ENCODE results near the gene GNPAT.
"Not testable (repeated sequence)": the region's sequence is repeated elsewhere in the genome, so short reads cannot be mapped to it uniquely, and the experiment has no call there.

Gene GNPAT

DNA sequence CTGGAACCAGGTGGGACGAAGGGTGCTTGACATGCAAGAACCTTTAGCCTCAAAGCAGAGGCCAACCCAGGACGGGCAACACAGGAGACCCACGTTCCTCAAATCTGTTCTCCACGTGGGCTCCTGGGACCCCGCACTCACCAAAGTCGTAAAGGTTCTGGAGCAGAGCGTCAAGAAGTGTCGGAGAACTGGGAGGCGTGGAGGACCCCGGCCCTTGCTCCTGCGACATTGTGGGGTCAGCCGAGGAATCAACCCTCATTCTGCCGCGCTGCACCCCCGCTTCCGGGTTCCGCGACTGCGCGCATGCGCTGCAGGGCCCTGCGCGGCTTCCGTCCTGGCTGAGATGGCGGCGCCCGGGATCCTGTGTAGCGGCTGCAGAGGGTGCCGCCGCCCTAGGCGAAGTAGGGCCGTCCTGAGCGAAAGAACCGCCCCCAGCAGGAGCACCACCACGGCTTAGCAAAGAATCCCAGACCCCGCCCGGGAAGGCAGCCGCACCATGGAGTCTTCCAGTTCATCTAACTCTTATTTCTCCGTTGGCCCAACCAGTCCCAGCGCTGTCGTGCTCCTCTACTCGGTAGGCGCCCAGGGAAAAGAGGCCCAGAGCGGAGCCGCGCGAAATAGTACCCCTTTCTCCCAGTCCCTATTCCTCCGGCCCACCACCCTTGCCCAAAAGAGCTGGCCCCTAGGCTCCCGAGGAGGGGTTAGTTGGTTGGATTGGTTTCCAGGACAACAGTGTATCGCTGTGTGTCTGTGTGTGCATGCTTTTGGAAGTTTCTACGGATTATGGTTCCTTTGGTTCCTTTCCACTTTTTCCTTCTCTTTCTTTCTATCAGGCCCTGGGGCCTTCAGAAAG lies at the start of gene GNPAT:
Gene GNPAT, plus strand, starts transcription at position 330 of the 853 bp plus-strand sequence. Its CDS starts 167 bp downstream, at position 497.
- DNase-seq (ENCODE audit: low read depth in 4 of 4, low spot score in 1 of 4): peak; percentile 81 to 87 (median 84)

DNA sequence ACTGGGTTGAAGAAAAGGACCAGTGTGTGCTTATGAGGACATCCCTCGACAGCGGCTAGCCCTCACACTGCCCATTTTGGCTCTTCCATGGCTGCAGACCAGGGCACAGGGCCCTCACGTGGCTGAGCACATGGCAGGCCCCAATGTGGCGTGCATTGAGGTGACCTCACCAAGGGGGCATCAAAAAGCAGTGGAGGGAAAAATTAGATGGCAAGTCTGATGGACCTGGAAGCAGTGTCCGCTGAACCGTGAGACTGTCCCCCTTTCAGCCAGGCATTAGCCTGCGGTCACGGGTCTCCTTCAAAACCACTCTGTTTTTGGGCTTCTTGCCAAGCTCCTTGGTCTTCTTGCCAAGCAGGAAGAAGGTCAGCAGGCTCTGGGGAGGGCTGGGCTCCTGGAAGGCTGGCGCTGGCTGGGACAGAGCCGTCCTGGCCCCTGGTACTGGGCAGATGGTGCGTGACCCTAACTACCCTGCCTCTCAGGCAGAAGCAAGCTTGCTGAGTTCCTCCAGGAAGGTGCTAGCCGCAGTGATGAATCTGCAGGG lies 48.3 kb upstream of the GNPAT start:
- no peak for DNase-seq (ENCODE audit: low read depth in 4 of 4, low spot score in 1 of 4)

DNA sequence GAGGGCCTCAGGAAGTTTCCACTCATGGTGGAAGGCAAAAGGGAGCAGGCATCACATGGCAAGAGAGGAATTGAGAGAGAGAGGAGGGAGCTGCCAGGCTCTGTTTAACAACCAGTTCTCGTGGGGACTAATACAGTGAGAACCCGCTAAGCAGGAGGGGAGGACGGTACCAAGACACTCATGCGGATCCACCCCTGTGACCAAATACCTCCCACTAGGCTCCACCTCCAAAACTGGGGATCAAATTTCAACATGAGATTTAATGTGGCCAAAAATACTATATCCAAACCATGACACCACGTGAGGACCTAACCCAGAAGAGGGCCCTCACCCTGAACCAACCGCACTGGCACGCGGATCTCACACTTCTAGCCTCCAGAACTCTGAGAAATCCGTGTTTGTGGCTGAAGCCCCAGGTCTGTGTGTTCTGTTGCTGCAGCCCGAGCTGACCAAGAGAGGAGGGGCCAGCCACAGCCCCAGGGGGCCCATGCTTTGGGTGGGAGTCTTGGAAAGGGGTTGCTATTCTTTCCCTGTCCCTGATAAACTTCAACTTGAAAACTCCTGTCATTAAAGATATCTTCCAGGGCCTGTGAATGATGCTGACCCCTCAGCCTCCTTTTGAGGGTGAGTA lies 47.2 kb upstream of the GNPAT start:
- no peak for DNase-seq (ENCODE audit: low read depth in 4 of 4, low spot score in 1 of 4)

DNA sequence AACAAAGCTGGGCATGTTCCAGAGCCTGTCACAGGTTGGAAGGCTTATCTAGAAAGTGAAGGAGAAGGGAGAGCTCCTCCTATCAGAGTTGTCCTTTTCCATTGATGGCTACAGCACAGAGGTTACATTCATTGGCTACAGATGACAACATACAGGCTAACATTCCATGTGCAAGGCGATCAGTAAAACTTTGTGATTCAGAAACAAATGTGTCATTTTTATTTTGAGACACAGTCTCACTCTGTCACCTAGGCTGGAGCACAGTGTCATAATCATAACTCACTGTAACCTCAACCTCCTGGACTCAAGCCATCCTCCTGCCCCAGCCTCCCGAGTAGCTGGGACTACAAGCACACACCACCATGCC lies 46.6 kb upstream of the GNPAT start:
- no peak for DNase-seq (ENCODE audit: low read depth in 4 of 4, low spot score in 1 of 4)

DNA sequence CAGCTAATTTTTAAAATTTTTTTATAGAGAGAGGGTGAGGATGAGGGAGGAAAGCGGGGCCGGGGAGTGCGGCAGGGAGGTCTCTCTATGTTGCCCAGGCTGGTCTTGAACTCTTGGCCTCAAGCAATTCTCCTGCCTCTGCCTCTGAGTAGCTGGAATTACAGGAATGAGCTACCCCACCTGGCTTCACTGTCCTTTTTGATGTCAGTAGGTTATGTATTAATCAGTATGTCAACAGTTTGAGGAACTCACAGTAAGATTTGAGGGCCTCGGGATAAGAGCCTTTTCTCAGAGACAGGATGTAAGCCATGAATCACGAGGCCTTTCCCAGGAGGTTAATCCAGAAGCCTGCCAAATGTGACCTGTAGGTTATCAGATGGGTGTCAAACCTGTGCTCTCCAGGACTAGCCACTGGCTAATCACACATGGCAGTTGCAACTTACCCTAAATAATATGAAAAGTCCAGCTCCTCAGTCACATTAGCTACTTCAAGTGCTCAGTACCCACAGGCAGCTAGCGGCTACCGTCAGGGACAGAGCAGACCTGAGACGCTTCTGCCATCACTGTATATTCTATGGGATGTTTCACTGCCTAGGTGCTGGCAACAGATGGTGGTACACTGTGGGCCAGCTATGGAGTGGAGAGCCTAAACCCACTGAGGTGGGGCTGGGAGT lies 46.0 kb upstream of the GNPAT start:
- no peak for DNase-seq (ENCODE audit: low read depth in 4 of 4, low spot score in 1 of 4)

DNA sequence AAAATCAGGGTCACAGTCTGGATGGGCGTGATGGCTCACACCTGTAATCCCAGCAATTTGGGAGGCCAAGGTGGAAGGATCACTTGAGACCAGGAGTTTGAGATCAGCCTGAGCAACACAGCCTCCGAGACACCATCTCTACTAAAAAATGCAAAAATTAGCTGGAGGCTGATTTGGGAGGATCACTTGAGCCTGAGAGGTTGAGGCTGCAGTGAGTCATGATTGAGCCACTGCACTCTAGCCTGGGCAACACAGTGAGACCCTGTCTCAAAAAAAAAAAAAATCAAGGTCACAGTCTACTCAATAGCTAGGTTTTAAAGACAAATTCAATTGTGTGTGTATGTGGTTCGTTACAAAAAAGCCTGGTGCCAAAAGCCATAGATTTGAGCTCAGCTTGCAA lies 44.7 kb upstream of the GNPAT start:
- no peak for DNase-seq (ENCODE audit: low read depth in 4 of 4, low spot score in 1 of 4)

DNA sequence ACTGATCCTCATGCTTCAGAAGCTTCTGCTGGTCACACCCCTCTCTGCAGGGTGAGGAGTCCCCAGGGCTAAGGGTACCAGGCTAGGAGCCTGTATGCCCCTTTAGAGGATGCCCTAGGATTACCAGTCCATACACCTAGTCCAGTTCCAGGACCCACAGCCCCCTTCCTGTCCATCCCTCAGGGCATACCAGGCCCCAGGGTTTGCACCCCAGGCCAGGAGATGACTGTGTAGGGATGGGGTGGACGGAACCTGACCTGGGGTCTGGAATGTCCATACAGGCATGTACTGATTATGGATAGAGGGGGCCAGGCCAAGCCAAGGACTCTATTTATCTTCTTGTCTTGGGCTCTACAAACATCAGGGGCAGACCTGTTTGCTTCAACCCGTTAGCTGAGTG lies 44.3 kb upstream of the GNPAT start:
- DNase-seq (ENCODE audit: low read depth in 4 of 4, low spot score in 1 of 4): no peak

DNA sequence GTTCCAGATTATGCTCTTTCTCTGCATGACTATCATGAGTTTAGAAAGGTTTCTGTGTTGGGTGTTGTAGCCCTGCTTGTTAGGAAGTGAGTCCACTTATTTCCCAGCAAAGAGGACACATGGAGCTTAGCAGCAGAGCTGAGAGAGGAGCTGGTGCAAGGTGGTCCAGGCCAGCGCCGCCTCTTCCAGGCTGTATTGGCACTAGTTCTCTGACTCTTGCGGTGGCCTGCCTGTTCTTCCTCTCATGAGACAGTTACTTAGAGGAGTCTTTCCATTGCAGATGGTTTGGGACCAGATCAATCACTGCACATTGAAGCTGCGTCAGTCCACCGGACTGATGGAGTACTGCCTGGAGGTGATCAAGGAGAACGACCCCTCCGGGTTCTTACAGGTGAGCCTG lies 41.1 kb upstream of the GNPAT start:
- DNase-seq (ENCODE audit: low read depth in 4 of 4, low spot score in 1 of 4): no peak

DNA sequence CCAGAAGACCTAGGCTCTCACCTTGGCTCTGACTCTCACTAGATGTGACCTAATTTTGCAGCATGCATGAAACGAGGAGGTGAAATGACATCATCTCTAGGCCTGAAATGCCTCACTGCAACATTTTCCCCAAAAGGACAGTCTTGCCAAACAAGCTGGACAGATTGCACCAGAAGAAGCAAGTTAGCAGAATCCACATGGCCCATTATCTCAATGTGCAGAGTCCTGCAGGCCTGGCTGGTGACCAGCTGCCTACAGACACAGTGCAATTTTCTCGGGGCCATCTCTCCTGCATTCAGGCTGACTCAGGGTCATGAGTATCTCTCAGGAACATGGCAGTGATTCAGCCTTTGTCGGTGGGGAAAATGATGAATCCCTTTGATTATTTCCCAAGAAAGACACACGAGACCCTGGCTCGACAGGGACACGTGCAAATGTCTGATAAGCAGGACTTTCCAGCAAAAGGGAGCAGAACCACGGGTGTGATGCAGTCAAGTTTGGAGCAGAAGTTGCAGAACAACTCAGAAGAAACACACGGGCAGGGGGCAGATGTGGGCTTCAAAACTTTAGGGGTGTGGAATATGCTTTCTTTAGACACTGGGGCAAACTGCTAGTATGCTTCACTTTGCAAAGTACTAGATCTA lies 40.5 kb upstream of the GNPAT start:
- no peak for DNase-seq (ENCODE audit: low read depth in 4 of 4, low spot score in 1 of 4)

DNA sequence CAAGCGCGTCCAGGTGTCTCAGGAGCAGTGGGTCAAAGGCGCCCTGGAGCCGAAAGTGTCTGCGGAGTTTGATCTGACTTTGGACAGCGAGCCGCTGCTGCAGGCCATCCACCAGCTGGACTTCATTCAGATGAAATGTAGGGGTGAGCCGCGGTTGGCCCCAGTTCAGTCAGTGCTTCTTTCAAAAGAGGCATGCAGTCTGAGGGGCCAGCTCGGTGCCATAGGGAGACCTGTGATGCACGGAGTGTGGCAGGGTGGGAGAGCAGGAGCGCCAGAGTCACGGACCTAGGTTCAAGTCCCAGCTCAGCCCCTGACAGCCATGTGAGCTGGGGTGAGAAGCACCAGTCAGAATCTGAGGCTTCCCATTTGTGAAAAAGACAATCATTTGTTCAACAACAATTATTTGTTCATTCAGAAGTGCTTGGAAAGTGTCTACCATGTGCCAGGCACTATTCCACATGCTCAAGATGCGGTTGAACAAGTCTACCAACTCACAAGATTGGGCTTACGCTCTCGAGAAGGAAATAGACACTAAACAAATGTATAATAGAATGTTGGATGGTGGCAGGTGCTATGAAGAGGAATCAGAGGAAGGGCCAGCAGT lies 39.5 kb upstream of the GNPAT start:
- DNase-seq (ENCODE audit: low read depth in 4 of 4, low spot score in 1 of 4): no peak

DNA sequence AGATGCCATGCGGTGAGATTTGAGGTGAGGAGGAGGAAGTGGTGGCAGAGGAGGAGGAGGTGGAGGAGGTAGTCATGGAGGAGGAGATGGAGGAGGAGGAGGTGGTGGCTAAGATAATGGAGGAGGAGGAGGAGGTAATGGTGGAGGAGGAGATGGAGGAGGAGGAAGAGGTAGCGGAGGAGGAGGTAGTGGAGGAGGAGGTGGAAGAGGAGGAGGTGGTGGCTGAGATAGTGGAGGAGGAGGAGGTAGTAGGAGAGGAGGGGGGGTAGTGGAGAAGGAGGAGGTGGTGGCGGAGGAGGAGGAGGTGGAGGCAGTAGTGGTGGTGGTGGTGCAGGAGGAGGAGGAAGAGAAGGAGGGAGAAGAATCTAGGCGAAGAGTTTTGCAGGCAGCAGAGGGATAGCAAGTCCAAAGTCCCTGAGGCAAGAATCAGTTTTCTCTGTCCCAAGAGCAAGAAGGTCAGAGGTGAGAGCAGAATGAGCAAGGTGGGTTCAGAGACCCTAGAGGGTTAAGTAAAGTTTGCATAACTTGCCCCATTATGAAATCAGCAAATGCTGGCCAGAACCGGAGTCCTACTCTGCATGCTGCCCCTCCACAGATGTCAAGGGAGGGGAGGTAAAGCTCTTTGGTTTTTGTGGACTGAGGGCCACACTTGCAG lies 38.9 kb upstream of the GNPAT start:
- DNase-seq (ENCODE audit: low read depth in 4 of 4, low spot score in 1 of 4): no peak

DNA sequence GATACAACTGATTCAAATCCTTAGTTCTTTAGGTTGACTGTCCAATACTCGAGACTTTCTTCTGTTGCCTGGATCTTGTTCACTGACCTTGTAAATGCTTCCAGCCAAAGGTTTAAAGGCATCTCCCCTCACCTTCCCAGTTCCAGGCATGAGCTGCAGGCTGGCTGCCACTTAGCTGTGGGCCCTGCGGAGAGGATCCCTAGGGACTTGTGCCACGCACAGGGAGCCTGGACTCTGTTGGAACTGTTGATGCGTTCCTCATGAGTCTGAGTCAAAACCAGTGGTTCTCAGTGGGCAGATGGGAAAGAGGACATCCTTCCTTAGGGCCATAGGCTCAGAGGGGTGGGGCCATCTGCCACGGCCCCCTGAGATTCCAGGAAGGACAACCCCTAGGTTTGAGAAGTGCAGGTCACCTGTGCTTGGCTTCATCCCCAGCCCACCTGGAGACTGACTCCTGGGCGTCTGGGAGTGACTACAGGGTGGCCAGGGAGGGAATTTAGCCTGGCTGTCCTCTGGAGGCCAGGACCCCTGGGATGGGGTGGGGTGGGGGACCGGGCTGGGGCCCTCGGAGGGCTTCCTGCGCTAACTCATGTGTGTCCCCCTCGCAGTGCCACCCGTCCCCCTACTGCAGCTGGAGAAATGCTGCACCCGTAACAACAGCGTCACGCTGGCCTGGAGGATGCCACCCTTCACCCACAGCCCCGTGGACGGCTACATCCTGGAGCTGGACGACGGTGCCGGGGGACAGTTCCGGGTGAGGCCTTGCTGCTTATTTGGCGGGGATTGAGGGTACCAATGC lies 37.6 kb upstream of the GNPAT start:
- DNase-seq (ENCODE audit: low read depth in 4 of 4, low spot score in 1 of 4): no peak

DNA sequence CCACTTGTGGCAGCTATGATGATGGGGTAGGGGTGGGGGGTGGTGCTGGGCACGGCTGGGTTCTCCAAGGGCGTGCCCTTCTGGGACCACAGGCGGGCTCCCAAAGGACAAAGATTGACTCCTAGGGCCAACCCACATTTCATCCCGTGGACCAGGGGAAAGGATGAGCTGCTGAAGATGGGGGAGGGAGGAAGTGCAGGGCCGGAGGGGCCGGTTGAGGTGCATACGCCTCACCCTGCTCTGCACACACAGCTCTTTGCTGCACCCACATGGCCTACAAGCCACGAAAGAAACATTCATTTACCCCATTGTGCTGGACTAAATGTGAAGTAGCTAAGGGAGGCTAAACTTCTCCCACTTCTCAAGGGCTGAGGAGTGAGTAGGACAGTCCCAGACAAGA lies 34.2 kb upstream of the GNPAT start:
- no peak for DNase-seq (ENCODE audit: low read depth in 4 of 4, low spot score in 1 of 4)

DNA sequence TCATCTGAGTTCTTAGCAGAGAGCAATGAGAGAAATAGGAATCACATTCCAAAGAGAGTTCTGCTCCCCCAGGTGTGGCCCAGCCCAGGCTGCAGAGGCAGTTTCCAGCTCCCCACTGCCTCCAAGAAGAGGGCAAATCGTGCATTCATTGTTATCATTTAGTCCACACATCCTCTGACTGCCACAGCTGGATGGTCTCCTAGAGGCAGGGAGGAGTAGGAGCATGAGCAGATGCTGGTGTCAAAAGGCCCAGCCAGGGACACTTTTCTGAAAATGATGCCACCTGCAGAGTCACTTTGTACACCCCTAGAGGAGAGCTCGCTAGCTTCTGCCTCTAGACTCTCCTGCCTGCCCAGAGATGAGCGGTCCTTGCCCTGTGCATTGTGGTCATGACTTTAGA lies 33.6 kb upstream of the GNPAT start:
- DNase-seq (ENCODE audit: low read depth in 4 of 4, low spot score in 1 of 4): no peak

DNA sequence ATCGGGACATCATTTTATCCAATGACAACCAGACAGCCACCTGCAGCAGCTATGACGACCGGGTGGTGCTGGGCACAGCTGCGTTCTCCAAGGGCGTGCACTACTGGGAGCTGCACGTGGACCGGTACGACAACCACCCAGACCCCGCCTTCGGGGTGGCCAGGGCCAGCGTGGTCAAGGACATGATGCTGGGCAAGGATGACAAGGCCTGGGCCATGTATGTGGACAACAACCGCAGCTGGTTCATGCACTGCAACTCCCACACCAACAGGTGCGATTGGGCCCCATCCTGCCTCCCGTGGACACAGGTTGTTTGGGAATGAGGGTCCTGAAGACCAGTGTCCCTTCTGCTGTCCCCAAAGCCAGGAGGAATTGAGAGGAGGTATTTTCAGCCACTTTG lies 32.0 kb upstream of the GNPAT start:
- no peak for DNase-seq (ENCODE audit: low read depth in 4 of 4, low spot score in 1 of 4)

DNA sequence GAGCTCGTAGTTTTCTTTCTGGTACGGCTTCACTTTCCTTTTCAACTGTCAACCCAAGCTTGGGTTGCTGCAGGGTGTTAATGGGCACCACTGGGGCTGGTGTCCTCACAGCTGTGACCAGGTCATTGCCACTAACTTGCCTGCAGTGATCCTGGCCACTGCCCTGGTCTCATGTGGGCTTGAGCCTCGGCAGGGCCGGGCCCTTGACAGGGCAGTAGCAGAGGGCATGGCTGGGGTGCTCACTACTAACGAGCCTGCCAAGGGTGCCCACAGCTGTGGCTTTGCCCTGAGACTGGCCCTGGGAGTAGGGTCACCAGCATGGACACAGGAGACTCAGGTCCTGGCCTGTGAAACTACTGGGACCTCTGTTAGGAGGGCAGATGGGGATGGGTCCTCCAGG lies 31.5 kb upstream of the GNPAT start:
- DNase-seq (ENCODE audit: low read depth in 4 of 4, low spot score in 1 of 4): no peak

DNA sequence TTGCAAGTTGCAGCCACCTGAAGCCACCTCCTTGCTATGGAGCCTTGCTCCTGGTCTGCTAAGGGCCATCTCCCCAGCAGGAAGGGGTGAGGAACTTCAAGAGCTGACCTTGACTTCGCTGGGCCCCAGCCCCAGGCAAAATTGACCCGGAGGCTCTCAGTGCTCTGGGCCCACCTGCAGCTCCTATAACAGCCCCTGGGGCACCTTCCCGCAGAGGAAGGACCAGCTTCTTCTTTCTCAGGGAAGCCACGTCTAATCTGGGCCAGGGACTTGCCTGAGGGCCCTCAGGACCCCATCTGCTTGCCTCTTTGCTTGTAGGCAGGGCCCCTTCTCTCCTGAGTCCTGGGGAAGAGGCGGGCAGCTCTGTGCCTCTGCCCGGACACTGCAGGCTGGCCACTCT lies 30.9 kb upstream of the GNPAT start:
- DNase-seq (ENCODE audit: low read depth in 4 of 4, low spot score in 1 of 4): no peak

DNA sequence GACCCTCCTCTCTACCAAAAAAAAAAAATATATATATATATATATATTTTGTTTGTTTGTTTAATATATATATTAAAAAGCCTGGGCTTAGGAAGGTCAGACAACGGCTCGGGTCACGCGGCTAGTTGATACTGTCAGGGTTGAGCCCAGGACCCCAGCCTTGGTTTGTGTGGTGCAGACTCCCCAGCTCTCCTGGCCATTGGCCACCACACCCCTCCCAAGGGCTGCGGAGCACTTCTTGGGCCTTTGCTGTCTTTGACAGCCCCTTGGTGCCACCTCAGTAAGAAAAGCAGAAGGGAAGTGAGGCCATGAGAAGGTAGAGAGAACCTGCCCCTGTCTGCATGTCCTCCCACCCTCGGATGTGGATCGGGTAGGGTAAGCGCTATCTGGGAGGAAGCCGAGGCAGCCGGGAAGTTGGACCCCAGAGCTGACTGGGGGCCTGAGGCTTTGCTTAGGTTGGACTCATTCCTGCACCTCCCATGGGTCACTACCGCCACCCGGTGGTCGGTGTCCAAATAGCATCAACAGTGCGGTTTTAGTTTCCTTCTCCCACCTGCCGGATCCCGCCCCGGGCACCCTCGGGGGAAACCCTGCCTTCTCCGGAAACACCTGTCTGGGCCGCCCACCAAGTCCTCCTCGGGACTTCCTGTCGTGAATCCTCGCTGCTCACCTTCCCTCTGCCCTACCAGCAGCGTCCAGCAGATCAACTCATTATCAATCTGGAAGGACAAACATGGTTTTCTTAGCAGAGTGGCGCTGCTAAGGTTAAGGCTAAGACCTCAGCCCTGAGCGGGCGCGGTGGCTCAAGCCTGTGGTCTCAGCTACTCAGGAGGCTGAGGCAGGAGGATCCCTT lies 29.8 kb upstream of the GNPAT start:
- peak; percentile 69 to 90 (median 85) for DNase-seq (ENCODE audit: low read depth in 4 of 4, low spot score in 1 of 4)

DNA sequence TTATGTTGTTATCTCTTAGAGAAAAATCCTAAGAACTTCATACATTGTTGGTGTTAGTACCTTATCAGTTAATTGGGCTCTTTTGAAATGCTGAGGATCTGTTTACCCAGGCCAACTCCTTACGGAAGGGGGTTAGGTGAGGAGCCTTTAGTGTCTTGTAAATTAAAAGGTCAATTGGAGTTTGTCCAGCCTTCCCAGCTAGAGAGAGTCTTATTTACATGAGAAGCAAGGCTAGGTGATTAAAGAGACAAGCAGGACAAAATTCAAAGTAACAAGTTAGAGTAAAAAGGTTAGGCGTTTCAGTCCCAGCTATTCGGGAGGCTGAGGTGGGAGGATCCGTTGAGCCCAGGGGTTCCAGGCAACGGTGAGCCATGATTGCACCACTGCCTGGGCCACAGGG lies 28.7 kb upstream of the GNPAT start:
- DNase-seq (ENCODE audit: low read depth in 4 of 4, low spot score in 1 of 4): not testable (repeated sequence)
